Effector memory CD4-positive, alpha-beta T cell (primary cell): ENCODE data around the gene IRS2.

Experiments used
- DNase-seq, 3 donors: peaks; one replicate each; pipeline ENCODE4 v3.0.0-alpha.2; 2020
- H3K27ac ChIP-seq: 2 replicates; pipeline ENCODE4 v1.7.0; 2013; ENCODE audit warnings: mild to moderate bottlenecking, low read length, moderate library complexity; ENCODE audit not compliant: insufficient read depth, poor library complexity, severe bottlenecking
- H3K27me3 ChIP-seq: replicated peaks from 2 replicates; pipeline ENCODE4 v1.7.0; 2013; ENCODE audit warnings: mild to moderate bottlenecking, low read length; ENCODE audit not compliant: insufficient read depth, control insufficient read depth, poor library complexity, severe bottlenecking
- H3K36me3 ChIP-seq: 2 replicates; pipeline ENCODE4 v1.7.0; 2013; ENCODE audit warnings: mild to moderate bottlenecking, low read length, moderate library complexity; ENCODE audit not compliant: control insufficient read depth, insufficient read depth
- H3K4me1 ChIP-seq: 2 replicates; pipeline ENCODE4 v1.7.0; 2013; ENCODE audit warnings: low read length, mild to moderate bottlenecking; ENCODE audit not compliant: control insufficient read depth, insufficient read depth, poor library complexity, severe bottlenecking
- H3K4me3 ChIP-seq: 2 replicates; pipeline ENCODE4 v1.7.0; 2013; ENCODE audit warnings: low read length, low read depth, mild to moderate bottlenecking; ENCODE audit not compliant: insufficient read depth, poor library complexity, severe bottlenecking
- H3K9me3 ChIP-seq: 2 replicates; pipeline ENCODE4 v1.7.0; 2013; ENCODE audit warnings: mild to moderate bottlenecking, low read length, moderate library complexity; ENCODE audit not compliant: control insufficient read depth

IRS2 gene

GRCh38 chr13:109770436-109770835, 15.9 kb downstream of the IRS2 start:
- Histone ChIP-seq H3K27ac (no peak overlapping the region), H3K27me3 (no peaks in the 10 kb centered on the region), H3K4me3 (no peak overlapping the region), H3K9me3 (no peaks in the 10 kb centered on the region), H3K36me3 (peaks cover 4% of the 10 kb centered on the region), H3K4me1 (peaks cover 3% of the 10 kb centered on the region)
- DNase-seq = no peak

GRCh38 chr13:109769921-109770320, 16.5 kb downstream of the IRS2 start:
- Histone ChIP-seq H3K27me3 (no peaks in the 10 kb centered on the region), H3K4me3 (no peak overlapping the region), H3K27ac (no peak overlapping the region), H3K9me3 (no peaks in the 10 kb centered on the region), H3K4me1 (peaks cover 4% of the 10 kb centered on the region), H3K36me3 (peaks cover 4% of the 10 kb centered on the region)
- DNase-seq = no peak

- peaks cover 8% of the 10 kb centered on the region for H3K4me1 ChIP-seq
- H3K4me3 ChIP-seq = no peak overlapping the region
- no peak for DNase-seq
- H3K36me3 ChIP-seq = peaks cover 4% of the 10 kb centered on the region
- no peaks in the 10 kb centered on the region for H3K27me3 ChIP-seq
- H3K9me3 ChIP-seq = no peaks in the 10 kb centered on the region
- no peak overlapping the region for H3K27ac ChIP-seq
Measured at GRCh38 chr13:109769275-109769674, 17.1 kb downstream of the IRS2 start.

- Histone ChIP-seq H3K27ac (no peak overlapping the region), H3K4me3 (no peak overlapping the region), H3K9me3 (no peaks in the 10 kb centered on the region), H3K36me3 (peaks cover 4% of the 10 kb centered on the region), H3K4me1 (peaks cover 8% of the 10 kb centered on the region), H3K27me3 (no peaks in the 10 kb centered on the region)
- no peak for DNase-seq
Measured at GRCh38 chr13:109768616-109769015, 17.8 kb downstream of the IRS2 start.

GRCh38 chr13:109768176-109768575, 18.2 kb downstream of the IRS2 start:
- no peaks in the 10 kb centered on the region for H3K27me3 ChIP-seq
- peaks cover 8% of the 10 kb centered on the region for H3K4me1 ChIP-seq
- H3K27ac ChIP-seq = no peak overlapping the region
- DNase-seq = no peak
- no peak overlapping the region for H3K4me3 ChIP-seq
- H3K9me3 ChIP-seq = no peaks in the 10 kb centered on the region
- H3K36me3 ChIP-seq = peaks cover 4% of the 10 kb centered on the region

GRCh38 chr13:109767023-109767422, 19.4 kb downstream of the IRS2 start:
- Histone ChIP-seq H3K9me3 (no peaks in the 10 kb centered on the region), H3K4me1 (peaks cover 8% of the 10 kb centered on the region), H3K27ac (no peak overlapping the region), H3K27me3 (no peaks in the 10 kb centered on the region), H3K36me3 (peaks cover 4% of the 10 kb centered on the region), H3K4me3 (no peak overlapping the region)
- no peak for DNase-seq

- no peak for DNase-seq
- Histone ChIP-seq H3K4me3 (no peak overlapping the region), H3K9me3 (no peaks in the 10 kb centered on the region), H3K4me1 (peaks cover 8% of the 10 kb centered on the region), H3K27me3 (no peaks in the 10 kb centered on the region), H3K36me3 (no peaks in the 10 kb centered on the region), H3K27ac (no peak overlapping the region)
Measured at GRCh38 chr13:109764470-109765291, 21.7 kb downstream of the IRS2 start.

GRCh38 chr13:109764045-109764444, 22.3 kb downstream of the IRS2 start:
- Histone ChIP-seq H3K4me3 (no peak overlapping the region), H3K9me3 (no peaks in the 10 kb centered on the region), H3K36me3 (no peaks in the 10 kb centered on the region), H3K4me1 (peaks cover 8% of the 10 kb centered on the region), H3K27ac (no peak overlapping the region), H3K27me3 (no peaks in the 10 kb centered on the region)
- no peak for DNase-seq

GRCh38 chr13:109762791-109763190, 23.6 kb downstream of the IRS2 start:
- H3K4me3 ChIP-seq = no peak overlapping the region
- no peaks in the 10 kb centered on the region for H3K27me3 ChIP-seq
- H3K36me3 ChIP-seq = no peaks in the 10 kb centered on the region
- no peak for DNase-seq
- no peaks in the 10 kb centered on the region for H3K9me3 ChIP-seq
- peaks cover 8% of the 10 kb centered on the region for H3K4me1 ChIP-seq
- no peak overlapping the region for H3K27ac ChIP-seq

GRCh38 chr13:109761695-109762094, 24.7 kb downstream of the IRS2 start:
- no peak overlapping the region for H3K27ac ChIP-seq
- H3K36me3 ChIP-seq = no peaks in the 10 kb centered on the region

More at GRCh38 chr13:109761695-109762094, 24.7 kb downstream of the IRS2 start:
- H3K27me3 ChIP-seq = no peaks in the 10 kb centered on the region
- H3K4me3 ChIP-seq = no peak overlapping the region
- DNase-seq = no peak
- peaks cover 5% of the 10 kb centered on the region for H3K4me1 ChIP-seq
- H3K9me3 ChIP-seq = no peaks in the 10 kb centered on the region
